GM12878 (cell line): ENCODE results near the gene ZNF629.

Experiments
- ASH2L ChIP-seq: fragments of 300-600, 200-600 bp; sonication (generic); IDR thresholded peaks from 2 replicates; pipeline ENCODE4 v1.6.1; 2017; ENCODE audit warnings: low read depth, mild to moderate bottlenecking, borderline replicate concordance
- BCL11A ChIP-seq: IDR thresholded peaks from 2 replicates; pipeline ENCODE4 v1.6.1; 2011; ENCODE audit warnings: low read depth, low read length
- CHD1 ChIP-seq: IDR thresholded peaks from 2 replicates; pipeline ENCODE4 v1.6.1; 2012; ENCODE audit warnings: low read depth, low read length, improper control_type of control experiment
- EP300 ChIP-seq, 2 experiments: fragments of 150-350 bp in 1 of 2; IDR thresholded peaks; 2 replicates each; pipeline ENCODE4 v1.6.1; 2011 to 2012; ENCODE audit warnings: low read depth in 2 of 2, low read length in 2 of 2, borderline replicate concordance in 1 of 2, improper control_type of control experiment in 1 of 2, inconsistent platforms in 1 of 2; ENCODE audit not compliant: control insufficient read depth in 1 of 2
- FOXK2 ChIP-seq: fragments of 450-650 bp; IDR thresholded peaks from 2 replicates; pipeline ENCODE4 v1.6.1; 2017; ENCODE audit warnings: mild to moderate bottlenecking, moderate library complexity
- JUND ChIP-seq: IDR thresholded peaks from 2 replicates; pipeline ENCODE4 v1.6.1; 2012; ENCODE audit warnings: low read depth, mild to moderate bottlenecking, low read length, improper control_type of control experiment, moderate library complexity
- KDM1A ChIP-seq: fragments of 200-600 bp; sonication (generic); IDR thresholded peaks from 2 replicates; pipeline ENCODE4 v1.6.1; 2016; ENCODE audit warnings: borderline replicate concordance
- POLR2AphosphoS5 ChIP-seq: IDR thresholded peaks from 2 replicates; pipeline ENCODE4 v1.6.1; 2011; ENCODE audit warnings: mild to moderate bottlenecking, low read length, inconsistent platforms
- RELA ChIP-seq: fragments of 450-650 bp; IDR thresholded peaks from 2 replicates; pipeline ENCODE4 v1.8.0; 2014; ENCODE audit warnings: borderline replicate concordance; ENCODE audit not compliant: partially characterized antibody
- TF ChIP-seq, protein P1 (sequence below), 3 experiments: IDR thresholded peaks in 2 of 3; conservative IDR thresholded peaks in 1 of 3; 2 replicates each; pipeline ENCODE4 v1.5.1; 2011; ENCODE audit warnings: low read depth in 3 of 3, low read length in 3 of 3, mild to moderate bottlenecking in 3 of 3, control low read depth in 2 of 3, moderate library complexity in 2 of 3, inconsistent platforms in 1 of 3, mixed read lengths in 1 of 3; ENCODE audit not compliant: control insufficient read depth in 2 of 3, insufficient read depth in 1 of 3; ENCODE audit errors: extremely low read depth in 1 of 3
- TF ChIP-seq, protein P2 (sequence below): fragments of 450-650 bp; IDR thresholded peaks from 2 replicates; pipeline ENCODE4 v1.6.1; 2017; ENCODE audit warnings: borderline replicate concordance
- TF ChIP-seq, protein P3 (sequence below): IDR thresholded peaks from 2 replicates; pipeline ENCODE4 v1.6.1; 2011; ENCODE audit warnings: low read depth, low read length, improper control_type of control experiment, borderline replicate concordance

DNA sequence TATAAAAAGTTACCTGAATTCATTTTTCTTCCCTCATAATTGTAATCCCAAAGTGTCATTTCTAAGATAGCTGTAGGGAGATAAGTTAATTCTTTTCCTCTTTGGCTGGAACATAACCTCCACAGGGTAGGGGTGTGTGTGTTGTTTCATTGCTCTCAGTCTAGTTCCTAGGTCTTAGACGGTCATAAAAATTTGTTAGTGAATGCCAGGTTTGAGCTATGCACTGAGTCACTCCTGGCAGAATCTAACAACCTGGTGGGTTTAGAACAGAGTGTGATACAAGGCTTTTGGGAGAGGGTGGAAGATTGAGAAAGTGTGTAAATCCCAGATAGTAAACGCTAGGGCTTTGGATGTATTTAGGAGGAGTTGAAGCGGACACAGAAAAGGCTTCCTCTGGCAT lies 39.7 kb downstream of the ZNF629 start:
- TF ChIP-seq, protein P1, sequence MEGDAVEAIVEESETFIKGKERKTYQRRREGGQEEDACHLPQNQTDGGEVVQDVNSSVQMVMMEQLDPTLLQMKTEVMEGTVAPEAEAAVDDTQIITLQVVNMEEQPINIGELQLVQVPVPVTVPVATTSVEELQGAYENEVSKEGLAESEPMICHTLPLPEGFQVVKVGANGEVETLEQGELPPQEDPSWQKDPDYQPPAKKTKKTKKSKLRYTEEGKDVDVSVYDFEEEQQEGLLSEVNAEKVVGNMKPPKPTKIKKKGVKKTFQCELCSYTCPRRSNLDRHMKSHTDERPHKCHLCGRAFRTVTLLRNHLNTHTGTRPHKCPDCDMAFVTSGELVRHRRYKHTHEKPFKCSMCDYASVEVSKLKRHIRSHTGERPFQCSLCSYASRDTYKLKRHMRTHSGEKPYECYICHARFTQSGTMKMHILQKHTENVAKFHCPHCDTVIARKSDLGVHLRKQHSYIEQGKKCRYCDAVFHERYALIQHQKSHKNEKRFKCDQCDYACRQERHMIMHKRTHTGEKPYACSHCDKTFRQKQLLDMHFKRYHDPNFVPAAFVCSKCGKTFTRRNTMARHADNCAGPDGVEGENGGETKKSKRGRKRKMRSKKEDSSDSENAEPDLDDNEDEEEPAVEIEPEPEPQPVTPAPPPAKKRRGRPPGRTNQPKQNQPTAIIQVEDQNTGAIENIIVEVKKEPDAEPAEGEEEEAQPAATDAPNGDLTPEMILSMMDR (IDR thresholded peaks at IDR 0.05 in 2 of 3, conservative IDR thresholded peaks at IDR 0.05 in 1 of 3; ENCODE audit: control insufficient read depth in 2 of 3, extremely low read depth in 1 of 3, insufficient read depth in 1 of 3, low read depth in 3 of 3, low read length in 3 of 3) = no peak
- TF ChIP-seq FOXK2 (no peak), ASH2L (no peak), KDM1A (no peak), CHD1 (no peak), POLR2AphosphoS5 (no peak), JUND (no peak), EP300 (IDR thresholded peaks at IDR 0.05; ENCODE audit: borderline replicate concordance in 1 of 2, control insufficient read depth in 1 of 2, low read depth in 2 of 2, low read length in 2 of 2) (no peak), RELA (no peak), BCL11A (no peak)
- TF ChIP-seq, protein P2, sequence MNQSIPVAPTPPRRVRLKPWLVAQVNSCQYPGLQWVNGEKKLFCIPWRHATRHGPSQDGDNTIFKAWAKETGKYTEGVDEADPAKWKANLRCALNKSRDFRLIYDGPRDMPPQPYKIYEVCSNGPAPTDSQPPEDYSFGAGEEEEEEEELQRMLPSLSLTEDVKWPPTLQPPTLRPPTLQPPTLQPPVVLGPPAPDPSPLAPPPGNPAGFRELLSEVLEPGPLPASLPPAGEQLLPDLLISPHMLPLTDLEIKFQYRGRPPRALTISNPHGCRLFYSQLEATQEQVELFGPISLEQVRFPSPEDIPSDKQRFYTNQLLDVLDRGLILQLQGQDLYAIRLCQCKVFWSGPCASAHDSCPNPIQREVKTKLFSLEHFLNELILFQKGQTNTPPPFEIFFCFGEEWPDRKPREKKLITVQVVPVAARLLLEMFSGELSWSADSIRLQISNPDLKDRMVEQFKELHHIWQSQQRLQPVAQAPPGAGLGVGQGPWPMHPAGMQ = no peak
- TF ChIP-seq, protein P3, sequence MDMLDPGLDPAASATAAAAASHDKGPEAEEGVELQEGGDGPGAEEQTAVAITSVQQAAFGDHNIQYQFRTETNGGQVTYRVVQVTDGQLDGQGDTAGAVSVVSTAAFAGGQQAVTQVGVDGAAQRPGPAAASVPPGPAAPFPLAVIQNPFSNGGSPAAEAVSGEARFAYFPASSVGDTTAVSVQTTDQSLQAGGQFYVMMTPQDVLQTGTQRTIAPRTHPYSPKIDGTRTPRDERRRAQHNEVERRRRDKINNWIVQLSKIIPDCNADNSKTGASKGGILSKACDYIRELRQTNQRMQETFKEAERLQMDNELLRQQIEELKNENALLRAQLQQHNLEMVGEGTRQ = no peak
